Measurements from ENCODE around the gene TMEM52B.
"Not testable (repeated sequence)": the region's sequence is repeated elsewhere in the genome, so short reads cannot be mapped to it uniquely, and the experiment has no call there.

TMEM52B gene

GRCh38 chr12:10211101-10211939 lies 32.5 kb downstream of the TMEM52B start:
- in situ Hi-C loops (cut with HindIII; ENCODE audit: low sequenced_read_pairs), result no loop called here

DNA sequence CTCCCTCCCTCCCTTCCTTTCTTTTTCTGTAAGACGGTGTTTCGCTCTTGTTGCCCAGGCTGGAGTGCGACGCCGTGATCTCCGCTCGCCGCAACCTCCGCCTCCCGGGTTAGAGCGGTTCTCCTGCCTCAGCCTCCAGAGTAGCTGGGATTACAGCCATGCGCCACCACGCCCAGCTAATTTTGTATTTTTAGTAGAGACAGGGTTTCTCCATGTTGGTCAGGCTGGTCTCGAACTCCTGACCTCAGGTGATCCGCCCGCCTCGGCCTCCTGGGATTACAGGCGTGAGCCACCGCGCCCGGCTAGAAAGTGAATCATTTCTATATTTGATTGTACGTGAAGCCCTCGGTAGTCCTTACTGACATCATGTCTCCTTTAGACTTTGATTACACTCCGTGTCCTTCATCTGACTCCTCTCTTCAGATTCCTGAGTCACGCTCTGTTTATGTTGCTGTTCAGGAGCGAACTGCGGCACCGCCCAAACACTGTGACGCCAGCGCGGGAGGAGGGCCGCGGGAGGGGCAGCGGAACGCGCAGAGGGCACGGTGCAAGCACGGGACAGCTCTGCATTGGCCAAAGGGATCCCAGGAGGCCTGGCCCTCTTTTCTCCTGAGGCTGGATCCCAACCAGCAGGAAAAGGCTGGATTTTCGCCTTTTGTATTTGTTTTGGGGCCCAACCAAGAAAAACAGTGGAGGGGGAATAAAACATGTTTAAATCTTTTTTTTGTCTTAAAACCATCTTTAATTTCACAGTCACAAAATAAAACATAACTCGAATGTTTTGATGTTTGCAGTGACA lies 33.3 kb downstream of the TMEM52B start:
- in situ Hi-C loops (cut with HindIII; ENCODE audit: low sequenced_read_pairs), result no loop called here

- in situ Hi-C loops (cut with HindIII; ENCODE audit: low sequenced_read_pairs), result no loop called here
These were observed 33.9 kb downstream of the TMEM52B start, which contains the start of gene GABARAPL1 for GRCh38 chr12:10212739-10213131. GABARAPL1 (plus strand) TSS chr12:10212877; CDS start chr12:10213130, 253 bp downstream.

DNA sequence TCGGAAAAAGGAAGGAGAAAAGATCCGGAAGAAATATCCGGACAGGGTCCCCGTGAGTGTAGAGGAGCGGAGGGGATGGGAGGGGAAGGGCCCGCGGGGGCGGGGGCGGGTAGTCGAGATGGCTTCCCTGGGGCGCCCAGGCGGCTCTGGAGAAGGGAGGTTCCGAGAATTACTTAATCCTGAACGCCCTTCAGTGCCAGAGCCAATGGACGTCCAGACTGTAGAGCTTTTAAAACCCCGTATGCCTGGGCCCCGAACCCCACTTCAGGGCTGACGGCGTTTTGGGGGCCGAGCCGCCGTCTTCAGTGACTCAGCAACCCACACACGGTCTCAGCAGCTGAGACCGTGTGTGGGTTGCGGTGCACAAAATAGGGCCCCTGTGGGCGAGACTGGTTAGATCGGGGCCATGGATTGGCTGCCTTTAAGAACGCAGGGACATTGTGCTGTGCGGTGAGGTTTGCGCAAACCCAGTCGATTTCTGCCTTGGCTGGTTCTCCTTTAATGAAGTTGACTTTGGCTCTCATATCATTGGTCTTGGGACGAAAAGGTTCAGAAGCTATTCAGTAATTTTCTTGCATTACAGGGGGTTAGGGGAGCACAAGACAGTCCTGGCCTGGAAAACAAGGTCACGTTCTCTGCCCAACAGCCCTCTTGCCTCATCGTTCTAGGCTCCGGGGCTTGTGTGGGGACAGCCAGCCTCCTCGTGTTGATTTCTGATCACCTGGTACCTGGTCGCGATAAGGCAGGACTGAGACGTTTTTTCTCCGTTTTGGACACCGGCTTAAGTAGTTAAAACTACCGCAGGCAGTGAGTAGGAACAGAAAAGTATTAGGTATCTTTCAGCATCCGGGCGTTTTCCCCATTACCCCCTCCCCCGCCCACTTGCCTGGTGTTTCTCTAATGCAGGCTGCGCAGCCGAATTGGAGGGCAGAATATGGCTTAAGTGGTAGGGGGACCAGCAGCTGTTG lies 34.6 kb downstream of the TMEM52B start:
- in situ Hi-C loops (cut with HindIII; ENCODE audit: low sequenced_read_pairs), result no loop called here

GRCh38 chr12:10214136-10214894 lies 35.5 kb downstream of the TMEM52B start:
- in situ Hi-C loops (cut with HindIII; ENCODE audit: low sequenced_read_pairs), result no loop called here

DNA sequence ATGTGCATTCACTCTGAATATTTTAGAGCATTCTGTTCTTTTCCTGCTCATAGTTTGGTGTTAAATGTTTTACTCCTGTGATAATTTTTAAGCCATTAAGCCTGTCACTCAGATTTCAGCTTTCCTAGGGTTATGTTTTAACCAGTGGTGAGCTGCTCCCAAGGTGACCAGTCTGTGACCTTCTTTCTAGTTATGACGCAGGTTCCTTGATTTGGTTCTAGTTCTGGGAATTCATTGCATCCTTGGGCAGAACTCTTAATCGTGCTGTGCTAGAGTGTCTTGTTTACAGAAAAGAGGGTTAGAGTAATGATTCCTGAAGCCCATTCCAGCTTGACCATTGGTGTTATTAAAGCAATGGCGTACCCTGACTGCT lies 36.0 kb downstream of the TMEM52B start:
- in situ Hi-C loops (cut with HindIII; ENCODE audit: low sequenced_read_pairs), result no loop called here

DNA sequence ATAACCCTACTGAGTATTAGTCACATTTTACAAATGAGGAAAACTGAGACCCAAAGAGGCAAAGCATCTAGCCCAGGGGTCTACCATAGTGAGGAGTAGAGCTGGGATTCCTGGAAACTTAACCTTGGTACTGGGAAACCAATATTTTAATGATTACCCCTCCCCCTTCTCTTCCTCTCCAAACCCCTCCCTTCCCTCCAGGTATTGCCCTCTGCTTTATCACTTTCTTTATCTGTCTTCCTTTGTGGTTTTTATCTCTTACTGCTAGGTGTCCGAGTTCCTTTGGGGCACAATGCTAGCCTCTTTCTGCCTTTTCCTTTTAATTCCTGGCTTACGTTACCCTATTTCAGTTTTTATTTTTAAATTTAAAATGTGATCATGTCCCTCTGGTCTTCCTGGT lies 36.6 kb downstream of the TMEM52B start:
- in situ Hi-C loops (cut with HindIII; ENCODE audit: low sequenced_read_pairs), result no loop called here

DNA sequence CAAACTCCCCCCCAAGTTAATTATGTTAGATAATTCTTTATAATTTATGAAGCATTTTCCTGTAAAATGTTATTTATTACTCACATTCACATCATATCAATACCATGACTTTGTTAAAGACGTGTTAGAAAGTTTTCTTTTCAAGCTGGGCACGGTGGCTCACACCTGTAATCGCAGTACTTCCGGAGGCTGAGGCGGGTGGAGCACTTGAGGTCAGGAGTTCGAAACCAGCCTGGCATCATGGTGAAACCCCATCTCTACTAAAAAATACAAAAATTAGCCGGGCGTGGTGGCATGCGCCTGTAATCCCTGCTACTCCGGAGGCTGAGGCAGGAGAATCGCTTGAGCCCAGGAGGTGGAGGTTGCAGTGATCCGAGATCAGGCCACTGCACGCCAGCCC lies 37.1 kb downstream of the TMEM52B start:
- in situ Hi-C loops (cut with HindIII; ENCODE audit: low sequenced_read_pairs), result not testable (repeated sequence)

DNA sequence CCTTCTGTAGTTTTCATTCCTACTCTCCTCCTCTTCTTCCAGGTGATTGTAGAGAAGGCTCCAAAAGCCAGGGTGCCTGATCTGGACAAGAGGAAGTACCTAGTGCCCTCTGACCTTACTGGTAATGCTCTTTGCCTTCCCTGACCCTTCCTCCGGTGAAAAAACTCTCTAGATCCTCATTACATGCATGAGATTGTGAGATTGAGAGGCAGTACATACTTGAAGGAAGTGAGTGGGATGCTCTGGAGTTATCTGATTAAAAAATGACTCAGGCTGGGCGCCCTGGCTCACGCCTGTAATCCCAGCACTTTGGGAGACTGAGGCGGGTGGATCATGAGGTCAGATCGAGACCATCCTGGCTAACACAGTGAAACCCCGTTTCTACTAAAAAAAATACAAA lies 39.2 kb downstream of the TMEM52B start:
- in situ Hi-C loops (cut with HindIII; ENCODE audit: low sequenced_read_pairs), result no loop called here

DNA sequence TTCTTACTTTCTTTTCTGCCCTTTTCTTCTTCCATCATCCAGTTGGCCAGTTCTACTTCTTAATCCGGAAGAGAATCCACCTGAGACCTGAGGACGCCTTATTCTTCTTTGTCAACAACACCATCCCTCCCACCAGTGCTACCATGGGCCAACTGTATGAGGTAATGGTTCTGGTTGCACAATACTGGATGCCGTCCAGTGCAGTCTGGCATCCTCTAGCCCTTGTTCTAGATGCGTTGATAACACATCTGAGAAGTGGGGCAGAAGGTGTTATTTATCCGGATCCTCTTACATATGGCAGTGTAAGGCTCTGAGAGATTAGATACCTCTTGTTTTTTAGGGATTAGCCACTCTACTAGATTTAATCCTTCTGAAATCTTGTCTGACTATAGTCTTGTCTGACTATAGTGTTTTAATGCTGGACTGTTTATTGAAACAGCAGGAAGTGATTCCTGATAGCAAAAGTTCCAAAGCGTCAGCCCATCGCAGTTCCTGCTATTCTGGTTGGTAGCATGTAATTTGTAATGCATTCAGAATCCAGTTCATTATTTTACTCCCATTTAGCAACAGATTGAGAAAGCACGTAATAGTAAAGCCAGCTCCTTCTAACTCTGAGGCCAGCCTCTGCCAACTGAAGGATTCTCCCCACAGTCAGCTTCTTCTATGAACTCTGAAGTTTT lies 41.7 kb downstream of the TMEM52B start:
- in situ Hi-C loops (cut with HindIII; ENCODE audit: low sequenced_read_pairs), result loop anchor here (10.0 kb wide), 1 partner anchor 144 kb away; no protein-coding TSS in a partner anchor

GRCh38 chr12:10221846-10222245 lies 43.0 kb downstream of the TMEM52B start:
- in situ Hi-C loops (cut with HindIII; ENCODE audit: low sequenced_read_pairs), result loop anchor here (10.0 kb wide), 1 partner anchor 143 kb away; no protein-coding TSS in a partner anchor

- in situ Hi-C loops (cut with HindIII; ENCODE audit: low sequenced_read_pairs), result loop anchor here (10.0 kb wide), 1 partner anchor 142 kb away; no protein-coding TSS in a partner anchor
These were observed 44.4 kb downstream of the TMEM52B start for GRCh38 chr12:10223208-10223607.

GRCh38 chr12:10225426-10225825 lies 46.6 kb downstream of the TMEM52B start:
- in situ Hi-C loops (cut with HindIII; ENCODE audit: low sequenced_read_pairs), result loop anchor here (10.0 kb wide), 1 partner anchor 139 kb away; no protein-coding TSS in a partner anchor

GRCh38 chr12:10226086-10226485 lies 47.3 kb downstream of the TMEM52B start:
- in situ Hi-C loops (cut with HindIII; ENCODE audit: low sequenced_read_pairs), result loop anchor here (10.0 kb wide), 1 partner anchor 139 kb away; no protein-coding TSS in a partner anchor

- in situ Hi-C loops (cut with HindIII; ENCODE audit: low sequenced_read_pairs), result loop anchor here (10.0 kb wide), 1 partner anchor 138 kb away; no protein-coding TSS in a partner anchor
These were observed 47.9 kb downstream of the TMEM52B start for GRCh38 chr12:10226731-10227130.

- in situ Hi-C loops (cut with HindIII; ENCODE audit: low sequenced_read_pairs), result loop anchor here (10.0 kb wide), 1 partner anchor 137 kb away; no protein-coding TSS in a partner anchor
These were observed 48.8 kb downstream of the TMEM52B start for GRCh38 chr12:10227648-10228047.

- in situ Hi-C loops (cut with HindIII; ENCODE audit: low sequenced_read_pairs), result no loop called here
These were observed 55.7 kb downstream of the TMEM52B start for GRCh38 chr12:10234562-10234961.

GRCh38 chr12:10235761-10236631 lies 57.2 kb downstream of the TMEM52B start:
- in situ Hi-C loops (cut with HindIII; ENCODE audit: low sequenced_read_pairs), result loop anchor here (5.0 kb wide), 3 partner anchors 79 to 231 kb away; no protein-coding TSS in a partner anchor
